GM23338 (cell line): Measurements from ENCODE around the gene TMEM209. TPM values are rescaled to one million over a fixed set of nuclear protein-coding genes. Genes with fewer than 3 reads are reported as not detected.

ENCODE experiments used
- ATAC-seq: fragments of 200-7000 bp; cut with Tn5 transposase; 3 replicates; pipeline ENCODE4 v1.9.1; 2020
- DNase-seq: peaks from one replicate; pipeline ENCODE4 v3.0.0-alpha.2; 2015; ENCODE audit warnings: low spot score
- H2AFZ ChIP-seq: fragments of 200-600 bp; sonication (generic); 2 replicates; pipeline ENCODE4 v1.8.0; 2016; ENCODE audit warnings: antibody characterized with exemption, mild to moderate bottlenecking, moderate library complexity
- H3F3A ChIP-seq: fragments of 200-600 bp; sonication (generic); replicated peaks from 2 replicates; pipeline ENCODE4 v1.8.0; 2017; ENCODE audit warnings: antibody characterized with exemption, mixed run types, low read depth
- H3K27ac ChIP-seq: fragments of 200-600 bp; sonication (generic); 2 replicates; pipeline ENCODE4 v1.6.1; 2016; ENCODE audit warnings: low read depth
- H3K27me3 ChIP-seq: fragments of 200-600 bp; sonication (generic); 2 replicates; pipeline ENCODE4 v1.8.0; 2016; ENCODE audit warnings: mild to moderate bottlenecking, mixed run types, moderate library complexity; ENCODE audit not compliant: insufficient read depth
- H3K36me3 ChIP-seq: fragments of 200-600 bp; sonication (generic); 2 replicates; pipeline ENCODE4 v1.8.0; 2016; ENCODE audit warnings: mild to moderate bottlenecking; ENCODE audit not compliant: insufficient read depth
- H3K4me1 ChIP-seq: fragments of 200-600 bp; sonication (generic); 2 replicates; pipeline ENCODE4 v1.8.0; 2016; ENCODE audit warnings: mild to moderate bottlenecking, moderate library complexity; ENCODE audit not compliant: insufficient read depth
- H3K4me2 ChIP-seq: fragments of 200-600 bp; sonication (generic); 2 replicates; pipeline ENCODE4 v1.7.1; 2017; ENCODE audit warnings: mixed run types
- H3K4me3 ChIP-seq: fragments of 200-600 bp; sonication (generic); 2 replicates; pipeline ENCODE4 v1.6.1; 2016; ENCODE audit warnings: mixed run types
- H3K79me2 ChIP-seq: fragments of 200-600 bp; sonication (generic); replicated peaks from 2 replicates; pipeline ENCODE4 v1.8.0; 2017; ENCODE audit warnings: mild to moderate bottlenecking; ENCODE audit not compliant: insufficient read depth
- H3K9me2 ChIP-seq: fragments of 200-600 bp; sonication (generic); 2 replicates; pipeline ENCODE4 v1.8.0; 2017; ENCODE audit not compliant: insufficient read depth
- H4K20me1 ChIP-seq: fragments of 200-600 bp; sonication (generic); replicated peaks from 2 replicates; pipeline ENCODE4 v1.8.0; 2017; ENCODE audit warnings: mild to moderate bottlenecking; ENCODE audit not compliant: insufficient read depth
- H3K27ac Mint-ChIP-seq: 2 replicates; pipeline ENCODE4 v1.8.0; 2020; ENCODE audit warnings: inconsistent platforms, mild to moderate bottlenecking, moderate library complexity, mixed read lengths
- H3K27me3 Mint-ChIP-seq: 3 replicates; pipeline ENCODE4 v1.8.0; 2022; ENCODE audit warnings: low read depth, mild to moderate bottlenecking, moderate library complexity, mixed read lengths, inconsistent platforms; ENCODE audit not compliant: insufficient read depth, poor library complexity
- H3K36me3 Mint-ChIP-seq: 3 replicates; pipeline ENCODE4 v1.8.0; 2021; ENCODE audit warnings: low read depth, mild to moderate bottlenecking, inconsistent platforms, moderate library complexity, mixed read lengths
- H3K4me1 Mint-ChIP-seq: 3 replicates; pipeline ENCODE4 v1.8.0; 2020; ENCODE audit warnings: mild to moderate bottlenecking, inconsistent platforms, mixed read lengths
- H3K4me3 Mint-ChIP-seq: 3 replicates; pipeline ENCODE4 v1.8.0; 2021; ENCODE audit warnings: moderate library complexity, mild to moderate bottlenecking, inconsistent platforms, mixed read lengths
- H3K9me3 Mint-ChIP-seq: 3 replicates; pipeline ENCODE4 v1.8.0; 2020; ENCODE audit warnings: moderate library complexity, mild to moderate bottlenecking, inconsistent platforms, mixed read lengths
- CREB1 ChIP-seq: fragments of 250-450 bp; sonication (Bioruptor Pico); IDR thresholded peaks from 2 replicates; pipeline ENCODE4 v1.5.0; 2020; ENCODE audit warnings: low read depth, mild to moderate bottlenecking, moderate library complexity
- CTCF ChIP-seq, 2 experiments: fragments of 200-600 bp in 1 of 2; sonication (generic) in 1 of 2; conservative IDR thresholded peaks; 2 replicates each; pipeline versions ENCODE4 v1.5.1 to v1.6.1; 2016 to 2017; ENCODE audit warnings: antibody characterized with exemption in 2 of 2, low read depth in 2 of 2, mild to moderate bottlenecking in 2 of 2, moderate library complexity in 1 of 2
- EZH2phosphoT487 ChIP-seq: fragments of 200-600 bp; sonication (generic); IDR thresholded peaks from one replicate; pipeline ENCODE4 v1.8.1; 2018; ENCODE audit warnings: antibody characterized with exemption; ENCODE audit not compliant: unreplicated experiment
- JUNB ChIP-seq: IDR thresholded peaks from one replicate; pipeline ENCODE4 v1.6.1; 2016; ENCODE audit warnings: antibody characterized with exemption; ENCODE audit not compliant: unreplicated experiment
- NANOG ChIP-seq: IDR thresholded peaks from 2 replicates; pipeline ENCODE4 v1.6.1; 2016; ENCODE audit warnings: antibody characterized with exemption, borderline replicate concordance
- REST ChIP-seq: IDR thresholded peaks from one replicate; pipeline ENCODE4 v1.6.1; 2018; ENCODE audit warnings: antibody characterized with exemption; ENCODE audit not compliant: unreplicated experiment
- STAT1 ChIP-seq: IDR thresholded peaks from one replicate; pipeline ENCODE4 v1.6.1; 2016; ENCODE audit warnings: antibody characterized with exemption; ENCODE audit not compliant: unreplicated experiment
- ZNF114 ChIP-seq: fragments of 250-450 bp; sonication (Bioruptor Pico); IDR thresholded peaks from 2 replicates; pipeline ENCODE4 v1.5.0; 2020; ENCODE audit warnings: mild to moderate bottlenecking, moderate library complexity
- ZNF331 ChIP-seq: fragments of 250-450 bp; sonication (Bioruptor Pico); IDR thresholded peaks from 2 replicates; pipeline ENCODE4 v1.5.0; 2020; ENCODE audit warnings: low read depth, mild to moderate bottlenecking, moderate library complexity
- ZNF462 ChIP-seq: fragments of 250-450 bp; sonication (Bioruptor Pico); IDR thresholded peaks from 2 replicates; pipeline ENCODE4 v1.5.0; 2020; ENCODE audit warnings: mild to moderate bottlenecking, moderate library complexity
- polyA plus RNA-seq: library from polyadenylated mRNA; unstranded; fragments of >200 nt; fragmentation: Nextera tagmentation; extraction: Ambion mirVana; gene quantifications from 2 replicates; pipeline ENCODE4 v1.2.1, GENCODE V29; 2016
- total RNA-seq: library from RNA; depleted of rRNA; stranded (reverse); fragments of >200 nt; shearing (Covaris generic); gene quantifications from 2 replicates; pipeline ENCODE4 v1.2.3, GENCODE V29; 2014

TMEM209 gene
- total and polyA plus RNA-seq, 2 experiments from 2014 or later = 18.6 to 26.2 TPM

GRCh38 chr7:130178251-130178650, 27.0 kb downstream of the TMEM209 start:
- TF ChIP-seq NANOG = no peak
- TF ChIP-seq CREB1 (CRISPR knock-in tag) = no peak
- TF ChIP-seq JUNB = no peak
- TF ChIP-seq ZNF331 (CRISPR knock-in tag) = no peak
- DNase-seq = no peak
- Histone ChIP-seq H3K36me3 (peaks cover 18% of the 10 kb centered on the region), H3K9me2 (no peaks in the 10 kb centered on the region), H4K20me1 (peaks cover 2% of the 10 kb centered on the region; the same call in 1 of the 2 replicates), H3K4me2 (no peak overlapping the region), H3K27ac (no peak overlapping the region), H3F3A (no peaks in the 10 kb centered on the region), H3K79me2 (no peaks in the 10 kb centered on the region), H3K4me3 (no peak overlapping the region), H3K4me1 (no peaks in the 10 kb centered on the region), H2AFZ (no peak overlapping the region), H3K27me3 (no peaks in the 10 kb centered on the region)
- peaks cover 2% of the 10 kb centered on the region for H3K27me3 Mint-ChIP-seq
- no peaks in the 10 kb centered on the region for H3K9me3 Mint-ChIP-seq
- ATAC-seq = no peak
- H3K36me3 Mint-ChIP-seq = peaks cover 66% of the 10 kb centered on the region
- H3K4me3 Mint-ChIP-seq = no peak overlapping the region
- no peaks in the 10 kb centered on the region for H3K4me1 Mint-ChIP-seq
- no peak overlapping the region for H3K27ac Mint-ChIP-seq

GRCh38 chr7:130174237-130174959, 30.8 kb downstream of the TMEM209 start:
- H3K9me3 Mint-ChIP-seq = no peaks in the 10 kb centered on the region
- Histone ChIP-seq H3K27me3 (no peaks in the 10 kb centered on the region), H2AFZ (no peak overlapping the region), H4K20me1 (no peaks in the 10 kb centered on the region; the same call in 1 of the 2 replicates), H3K4me2 (no peak overlapping the region), H3K27ac (no peak overlapping the region), H3K9me2 (no peaks in the 10 kb centered on the region), H3K36me3 (peaks cover 20% of the 10 kb centered on the region), H3K4me1 (no peaks in the 10 kb centered on the region), H3F3A (no peaks in the 10 kb centered on the region), H3K4me3 (no peak overlapping the region), H3K79me2 (no peaks in the 10 kb centered on the region)
- ATAC-seq (no peak), DNase-seq (no peak)
- H3K4me3 Mint-ChIP-seq = no peak overlapping the region
- H3K4me1 Mint-ChIP-seq = no peaks in the 10 kb centered on the region
- H3K27ac Mint-ChIP-seq = no peak overlapping the region
- peaks cover 64% of the 10 kb centered on the region for H3K36me3 Mint-ChIP-seq
- H3K27me3 Mint-ChIP-seq = peaks cover 2% of the 10 kb centered on the region
- TF ChIP-seq JUNB = no peak
- no peak for TF ChIP-seq CTCF (conservative IDR thresholded peaks at IDR 0.05; ENCODE audit: low read depth in 2 of 2)
- no peak for TF ChIP-seq ZNF462 (CRISPR knock-in tag)
- TF ChIP-seq REST = no peak
- TF ChIP-seq NANOG = no peak
- no peak for TF ChIP-seq EZH2phosphoT487
- TF ChIP-seq STAT1 = no peak
- no peak for TF ChIP-seq ZNF114
- TF ChIP-seq ZNF331 (CRISPR knock-in tag) = no peak
